Nephron progenitor cell (in vitro differentiated cells): ENCODE measurements around the gene DDX27.

ENCODE experiments used
- DNase-seq: peaks from one replicate; pipeline ENCODE4 v3.0.0; 2021
- H3K27ac Mint-ChIP-seq: 2 replicates; pipeline ENCODE4 v1.8.0; 2021; ENCODE audit warnings: mild to moderate bottlenecking, moderate library complexity, mixed read lengths
- H3K27me3 Mint-ChIP-seq: 2 replicates; pipeline ENCODE4 v1.8.0; 2021; ENCODE audit warnings: mild to moderate bottlenecking, low read depth, mixed read lengths; ENCODE audit not compliant: poor library complexity
- H3K36me3 Mint-ChIP-seq: 2 replicates; pipeline ENCODE4 v1.8.0; 2021; ENCODE audit warnings: low read depth, mixed read lengths
- H3K4me1 Mint-ChIP-seq: 2 replicates; pipeline ENCODE4 v1.8.0; 2021; ENCODE audit warnings: mixed read lengths
- H3K4me3 Mint-ChIP-seq: 2 replicates; pipeline ENCODE4 v1.8.0; 2021; ENCODE audit warnings: mild to moderate bottlenecking, moderate library complexity, mixed read lengths
- H3K9me3 Mint-ChIP-seq: 2 replicates; pipeline ENCODE4 v1.8.0; 2021; ENCODE audit warnings: mild to moderate bottlenecking, moderate library complexity, mixed read lengths
- TF ChIP-seq, protein P1 (sequence below): fragments of 200-600 bp; sonication (generic); IDR thresholded peaks from 2 replicates; pipeline ENCODE4 v1.5.0; 2021; ENCODE audit warnings: antibody characterized with exemption

The DDX27 gene

DNA sequence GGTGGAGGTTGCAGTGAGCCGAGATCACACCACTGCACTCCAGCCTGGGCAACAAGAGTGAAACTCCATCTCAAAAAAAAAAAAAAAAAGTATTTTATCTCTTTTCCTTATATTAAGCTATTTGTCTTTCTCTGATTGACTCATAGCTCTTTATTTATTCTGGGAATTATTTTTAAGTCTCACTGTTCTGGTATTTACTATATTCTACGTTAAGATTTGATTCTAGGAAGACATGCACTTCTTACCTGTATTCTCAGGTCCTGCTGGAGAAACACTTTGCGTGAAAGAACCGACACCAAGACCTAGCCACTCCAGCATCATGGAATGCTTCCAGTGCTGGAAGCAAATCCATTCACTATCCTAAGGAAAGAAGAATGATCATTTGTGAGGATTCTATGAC is 41.0 kb downstream of the DDX27 start:
- no peaks in the 10 kb centered on the region for H3K9me3 Mint-ChIP-seq
- H3K36me3 Mint-ChIP-seq = peaks cover 72% of the 10 kb centered on the region
- TF ChIP-seq, protein P1, sequence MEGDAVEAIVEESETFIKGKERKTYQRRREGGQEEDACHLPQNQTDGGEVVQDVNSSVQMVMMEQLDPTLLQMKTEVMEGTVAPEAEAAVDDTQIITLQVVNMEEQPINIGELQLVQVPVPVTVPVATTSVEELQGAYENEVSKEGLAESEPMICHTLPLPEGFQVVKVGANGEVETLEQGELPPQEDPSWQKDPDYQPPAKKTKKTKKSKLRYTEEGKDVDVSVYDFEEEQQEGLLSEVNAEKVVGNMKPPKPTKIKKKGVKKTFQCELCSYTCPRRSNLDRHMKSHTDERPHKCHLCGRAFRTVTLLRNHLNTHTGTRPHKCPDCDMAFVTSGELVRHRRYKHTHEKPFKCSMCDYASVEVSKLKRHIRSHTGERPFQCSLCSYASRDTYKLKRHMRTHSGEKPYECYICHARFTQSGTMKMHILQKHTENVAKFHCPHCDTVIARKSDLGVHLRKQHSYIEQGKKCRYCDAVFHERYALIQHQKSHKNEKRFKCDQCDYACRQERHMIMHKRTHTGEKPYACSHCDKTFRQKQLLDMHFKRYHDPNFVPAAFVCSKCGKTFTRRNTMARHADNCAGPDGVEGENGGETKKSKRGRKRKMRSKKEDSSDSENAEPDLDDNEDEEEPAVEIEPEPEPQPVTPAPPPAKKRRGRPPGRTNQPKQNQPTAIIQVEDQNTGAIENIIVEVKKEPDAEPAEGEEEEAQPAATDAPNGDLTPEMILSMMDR = no peak

DNA sequence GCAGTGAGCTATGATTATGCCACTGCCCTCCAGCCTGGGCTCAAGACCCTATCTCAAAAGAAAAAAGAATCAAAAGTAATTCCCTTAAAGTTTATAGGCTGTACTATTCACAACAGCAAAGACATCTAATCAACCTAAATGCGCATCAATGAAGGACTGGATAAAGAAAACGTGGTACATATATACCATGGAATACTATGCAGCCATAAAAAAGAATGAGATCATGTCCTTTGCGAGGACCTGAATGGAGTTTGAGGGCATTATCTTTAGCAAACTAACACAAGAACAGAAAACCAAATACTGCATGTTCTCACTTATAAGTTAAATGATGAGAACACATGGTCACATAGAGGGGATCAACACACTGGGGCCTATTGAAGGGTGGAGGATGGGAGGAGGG is 42.0 kb downstream of the DDX27 start:
- TF ChIP-seq, protein P1 = no peak
- Mint-ChIP-seq H3K36me3 (peaks cover 69% of the 10 kb centered on the region), H3K9me3 (no peaks in the 10 kb centered on the region), H3K4me3 (no peak overlapping the region), H3K27ac (no peak overlapping the region), H3K4me1 (no peaks in the 10 kb centered on the region), H3K27me3 (no peaks in the 10 kb centered on the region)
- DNase-seq = no peak

More for the DNA sequence above, 41.0 kb downstream of the DDX27 start:
- H3K27ac Mint-ChIP-seq = peak overlapping the region; percentile 79
- H3K27me3 Mint-ChIP-seq = no peaks in the 10 kb centered on the region
- DNase-seq = no peak
- no peaks in the 10 kb centered on the region for H3K4me1 Mint-ChIP-seq
- no peak overlapping the region for H3K4me3 Mint-ChIP-seq

DNA sequence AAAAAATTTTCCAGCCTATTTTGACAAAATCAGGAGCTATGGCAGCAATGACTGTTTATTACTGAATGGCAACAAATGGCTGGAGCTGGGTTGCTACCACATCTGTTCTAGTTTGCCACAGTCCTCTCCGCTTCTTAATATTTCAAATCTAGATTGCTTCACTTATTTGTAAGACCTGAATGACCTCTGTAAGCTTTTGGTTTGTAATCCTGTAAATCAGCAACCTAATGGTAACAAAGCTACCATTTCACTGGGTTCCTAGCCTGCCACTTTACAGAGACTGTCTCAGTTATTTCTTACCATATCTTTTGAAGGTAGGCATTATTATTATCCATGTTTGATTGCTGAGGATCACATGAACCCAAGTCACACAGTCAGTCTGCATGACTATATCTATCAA is 43.2 kb downstream of the DDX27 start:
- no peak overlapping the region for H3K4me3 Mint-ChIP-seq
- no peaks in the 10 kb centered on the region for H3K27me3 Mint-ChIP-seq
- H3K36me3 Mint-ChIP-seq = peaks cover 68% of the 10 kb centered on the region
- no peaks in the 10 kb centered on the region for H3K4me1 Mint-ChIP-seq
- H3K9me3 Mint-ChIP-seq = no peaks in the 10 kb centered on the region
- TF ChIP-seq, protein P1 = no peak
- no peak overlapping the region for H3K27ac Mint-ChIP-seq
- DNase-seq = no peak

DNA sequence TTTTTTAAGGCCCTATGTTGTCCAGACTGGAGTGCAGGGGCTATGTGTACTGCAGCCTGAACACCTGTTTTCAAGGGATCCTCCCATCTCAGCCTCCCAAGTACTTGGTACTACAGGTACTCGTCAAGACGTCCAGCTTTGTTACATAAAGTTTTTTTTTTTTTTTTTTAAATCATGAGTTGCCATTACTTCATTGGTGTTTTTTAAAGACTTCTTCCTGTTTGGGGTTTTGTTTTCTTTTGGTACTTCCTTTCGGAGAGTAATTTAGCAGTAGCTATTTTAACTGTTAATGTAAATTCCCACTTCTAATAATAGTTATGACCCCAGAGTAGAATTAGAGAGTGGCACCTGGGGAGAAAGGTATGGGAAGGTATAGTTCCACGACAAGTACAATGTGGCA is 48.1 kb downstream of the DDX27 start:
- Mint-ChIP-seq H3K36me3 (peaks cover 80% of the 10 kb centered on the region), H3K9me3 (peaks cover 9% of the 10 kb centered on the region), H3K27me3 (no peaks in the 10 kb centered on the region), H3K4me1 (no peaks in the 10 kb centered on the region), H3K27ac (no peak overlapping the region), H3K4me3 (no peak overlapping the region)
- TF ChIP-seq, protein P1 = no peak
- DNase-seq = no peak

DNA sequence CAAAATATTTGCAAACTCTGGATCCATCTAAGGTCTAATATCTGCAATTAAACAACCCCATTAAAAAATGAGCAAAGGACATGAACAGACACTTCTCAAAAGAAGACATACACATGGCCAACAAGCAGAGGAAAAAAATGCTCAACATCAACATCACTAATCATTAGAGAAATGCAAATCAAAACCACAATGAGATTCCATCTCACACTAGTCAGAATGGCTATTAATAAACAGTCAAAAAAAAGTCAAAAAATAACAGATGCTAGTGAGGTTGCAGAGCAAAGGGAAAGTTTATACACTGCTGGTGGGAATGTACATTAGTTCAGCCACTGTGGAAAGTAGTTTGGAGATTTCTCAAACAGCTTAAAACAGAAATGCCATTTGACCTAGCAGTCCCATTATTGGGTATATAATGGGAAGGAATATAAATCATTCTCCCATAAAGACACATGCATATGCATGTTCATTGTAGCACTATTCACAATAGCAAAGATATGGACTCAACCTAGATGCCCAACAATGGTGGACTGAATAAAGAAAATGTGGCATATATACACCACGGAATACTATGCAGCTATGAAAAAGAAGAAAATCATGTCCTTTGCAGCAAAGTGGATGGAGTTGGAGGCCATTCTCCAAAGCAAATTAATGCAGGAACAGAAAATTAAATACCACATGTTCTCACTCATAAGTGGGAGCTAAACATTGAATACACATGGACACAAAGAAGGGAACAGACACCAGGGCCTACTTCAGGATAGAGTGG is 49.6 kb downstream of the DDX27 start:
- no peak overlapping the region for H3K27ac Mint-ChIP-seq
- H3K27me3 Mint-ChIP-seq = no peaks in the 10 kb centered on the region
- peaks cover 74% of the 10 kb centered on the region for H3K36me3 Mint-ChIP-seq
- no peak for DNase-seq
- no peaks in the 10 kb centered on the region for H3K4me1 Mint-ChIP-seq
- H3K4me3 Mint-ChIP-seq = no peak overlapping the region
- TF ChIP-seq, protein P1 = no peak
- peaks cover 9% of the 10 kb centered on the region for H3K9me3 Mint-ChIP-seq

DNA sequence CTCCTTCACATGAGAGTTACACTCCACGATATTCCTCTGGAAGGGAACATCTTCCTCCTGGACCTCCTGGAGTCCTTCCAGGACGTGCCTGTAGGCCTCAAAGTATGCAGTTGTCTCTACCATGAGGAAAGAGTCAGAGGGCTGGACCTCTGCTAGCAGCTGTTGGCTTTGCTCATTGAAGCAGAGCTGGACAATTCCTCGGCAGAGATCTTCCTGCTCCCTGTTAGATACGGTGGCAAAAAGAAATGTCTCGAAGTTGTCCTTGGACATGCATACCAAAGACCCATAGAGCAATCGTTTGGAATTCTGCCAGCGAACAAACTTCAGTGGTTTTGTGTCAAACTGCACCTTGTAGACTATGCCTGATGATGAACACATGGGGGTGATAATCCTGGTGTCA is 51.0 kb downstream of the DDX27 start:
- Mint-ChIP-seq H3K9me3 (peaks cover 9% of the 10 kb centered on the region), H3K27me3 (no peaks in the 10 kb centered on the region), H3K4me3 (no peak overlapping the region), H3K4me1 (no peaks in the 10 kb centered on the region), H3K36me3 (peaks cover 71% of the 10 kb centered on the region), H3K27ac (no peak overlapping the region)
- TF ChIP-seq, protein P1 = no peak
- DNase-seq = no peak
